Kidney (tissue), 14 donors: ENCODE data around the gene AGBL4. TPM values are rescaled to one million over a fixed set of nuclear protein-coding genes. Genes with fewer than 3 reads are reported as not detected.
A peak's percentile ranks its signal among the peaks of the same experiment; 100 is the strongest.

Experiments used
- DNase-seq, 5 donors: peaks; one replicate each; pipeline ENCODE4 v3.0.0-alpha.2; 2013 to 2020
- FAIRE-seq: peaks from 2 replicates; lab custom pipeline; 2012; peaks lifted over from hg19 to GRCh38; lab: Jason Lieb, UNC
- H3K27ac ChIP-seq, 2 donors: one replicate each; pipeline ENCODE4 v1.7.0; 2013; ENCODE audit warnings: low read depth in 2 of 2, low read length in 2 of 2, inconsistent platforms in 1 of 2
- H3K27me3 ChIP-seq: one replicate; pipeline ENCODE4 v1.7.1; 2013; ENCODE audit warnings: low read length, inconsistent platforms; ENCODE audit not compliant: control insufficient read depth, insufficient read depth
- H3K36me3 ChIP-seq, 3 donors: one replicate each; pipeline versions ENCODE4 v1.7.0 to v1.7.1; 2013; ENCODE audit warnings: low read length in 3 of 3, control low read depth in 1 of 3, inconsistent platforms in 1 of 3; ENCODE audit not compliant: insufficient read depth in 3 of 3, control insufficient read depth in 2 of 3
- H3K4me1 ChIP-seq, 3 donors: one replicate each; pipeline versions ENCODE4 v1.7.0 to v1.7.1; 2013; ENCODE audit warnings: low read length in 3 of 3, inconsistent platforms in 1 of 3, low read depth in 1 of 3; ENCODE audit not compliant: control insufficient read depth in 2 of 3, insufficient read depth in 2 of 3
- H3K4me3 ChIP-seq, 3 donors: one replicate each; pipeline versions ENCODE4 v1.7.0 to v1.8.1; 2013; ENCODE audit warnings: low read length in 3 of 3, control low read depth in 1 of 3, inconsistent platforms in 1 of 3
- H3K9ac ChIP-seq, 3 donors: one replicate each; pipeline versions ENCODE4 v1.7.0 to v1.7.1; 2013; ENCODE audit warnings: low read length in 3 of 3, control low read depth in 1 of 3, inconsistent platforms in 1 of 3
- H3K9me3 ChIP-seq, 3 donors: one replicate each; pipeline versions ENCODE4 v1.7.0 to v1.7.1; 2013; ENCODE audit warnings: low read length in 3 of 3, control low read depth in 1 of 3, inconsistent platforms in 1 of 3; ENCODE audit not compliant: control insufficient read depth in 2 of 3, insufficient read depth in 1 of 3
- intact Hi-C: fragments of 100-400 bp; cut with DNase I; formaldehyde crosslinking; loops from one replicate; pipeline ENCODE4 v1.11.1; 2022
- polyA plus RNA-seq: library from polyadenylated mRNA; stranded (reverse); fragments of 350-450 nt; fragmentation: Illumina TruSeq; extraction: RNeasy Lipid Tissue Mini Kit (QIAGEN cat#74804); gene quantifications from one replicate; pipeline ENCODE4 v1.2.3, GENCODE V29; 2014; ENCODE audit warnings: low read depth, low replicate concordance; ENCODE audit not compliant: insufficient read depth
- total RNA-seq: library from RNA; stranded (reverse); fragmentation: NEBNext Ultra II Directional; extraction: Animal tissue kit (Norgen Biotek cat#: 25700); gene quantifications from one replicate; pipeline ENCODE4 v1.2.1, GENCODE V29; 2021
- TF ChIP-seq, protein P1 (sequence below): IDR thresholded peaks from 3 replicates; pipeline ENCODE4 v1.5.1; 2012; ENCODE audit warnings: mild to moderate bottlenecking, moderate library complexity, borderline replicate concordance; ENCODE audit not compliant: insufficient read depth; ENCODE audit errors: extremely low read depth
- donor health status: control.
- donor health status: control.
- donor health status: control.
- donor health status: control.
- donor health status: control.
- donor health status: DM: yes; HTN: yes; CAD: no.
- donor health status: Normal renal cell carcinoma (clear cell type).

AGBL4 gene
- total and polyA plus RNA-seq, 2 donors from 2014 or later: 1.5 to 2.7 TPM

DNA sequence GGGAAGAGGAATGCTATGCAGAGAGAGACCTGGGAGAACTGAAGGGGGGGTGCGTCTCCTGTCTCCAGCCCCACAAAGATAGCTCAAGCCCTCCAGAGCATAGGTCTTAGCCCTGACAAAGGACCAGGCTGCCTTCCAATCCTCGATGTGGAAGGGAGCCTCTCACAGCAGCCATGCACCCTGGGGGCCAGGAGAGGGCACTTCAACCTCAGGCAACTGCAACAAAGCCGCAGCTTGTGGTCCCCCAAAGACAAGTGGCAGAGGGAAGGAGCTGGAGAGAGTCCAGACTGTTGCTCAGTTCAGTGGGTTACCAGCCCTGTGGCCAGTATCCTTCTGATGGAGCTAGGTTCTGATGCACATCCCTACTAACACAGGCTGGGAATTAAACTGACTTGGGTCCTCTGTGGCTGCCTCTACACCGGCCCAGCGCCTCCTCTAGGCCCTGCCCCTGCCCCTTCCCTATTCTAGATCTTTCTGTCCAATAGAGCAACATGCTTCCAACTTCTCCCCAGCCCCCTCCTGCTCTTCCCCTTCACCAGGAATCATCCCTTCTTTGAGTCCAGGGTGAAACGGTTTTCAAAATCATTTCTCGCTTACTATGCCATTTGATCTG, 1451.0 kb downstream of the AGBL4 start:
- peaks cover 0 to 5% (median 0%) of the 10 kb centered on the region in 3 donors for H3K4me1 ChIP-seq
- intact Hi-C loops: loop anchor here (10.0 kb wide), 1 partner anchor 122 kb away; no protein-coding TSS in a partner anchor
- H3K4me3 ChIP-seq: no peak overlapping the region
- H3K9ac ChIP-seq: no peak overlapping the region
- H3K36me3 ChIP-seq: no peaks in the 10 kb centered on the region
- TF ChIP-seq, protein P1, sequence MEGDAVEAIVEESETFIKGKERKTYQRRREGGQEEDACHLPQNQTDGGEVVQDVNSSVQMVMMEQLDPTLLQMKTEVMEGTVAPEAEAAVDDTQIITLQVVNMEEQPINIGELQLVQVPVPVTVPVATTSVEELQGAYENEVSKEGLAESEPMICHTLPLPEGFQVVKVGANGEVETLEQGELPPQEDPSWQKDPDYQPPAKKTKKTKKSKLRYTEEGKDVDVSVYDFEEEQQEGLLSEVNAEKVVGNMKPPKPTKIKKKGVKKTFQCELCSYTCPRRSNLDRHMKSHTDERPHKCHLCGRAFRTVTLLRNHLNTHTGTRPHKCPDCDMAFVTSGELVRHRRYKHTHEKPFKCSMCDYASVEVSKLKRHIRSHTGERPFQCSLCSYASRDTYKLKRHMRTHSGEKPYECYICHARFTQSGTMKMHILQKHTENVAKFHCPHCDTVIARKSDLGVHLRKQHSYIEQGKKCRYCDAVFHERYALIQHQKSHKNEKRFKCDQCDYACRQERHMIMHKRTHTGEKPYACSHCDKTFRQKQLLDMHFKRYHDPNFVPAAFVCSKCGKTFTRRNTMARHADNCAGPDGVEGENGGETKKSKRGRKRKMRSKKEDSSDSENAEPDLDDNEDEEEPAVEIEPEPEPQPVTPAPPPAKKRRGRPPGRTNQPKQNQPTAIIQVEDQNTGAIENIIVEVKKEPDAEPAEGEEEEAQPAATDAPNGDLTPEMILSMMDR: peak; percentile 75
- DNase-seq (peak; percentile 74 to 88 (median 83)), FAIRE-seq (no peak)
- H3K27ac ChIP-seq: no peak overlapping the region
- no peaks in the 10 kb centered on the region for H3K27me3 ChIP-seq
- H3K9me3 ChIP-seq: no peaks in the 10 kb centered on the region

DNA sequence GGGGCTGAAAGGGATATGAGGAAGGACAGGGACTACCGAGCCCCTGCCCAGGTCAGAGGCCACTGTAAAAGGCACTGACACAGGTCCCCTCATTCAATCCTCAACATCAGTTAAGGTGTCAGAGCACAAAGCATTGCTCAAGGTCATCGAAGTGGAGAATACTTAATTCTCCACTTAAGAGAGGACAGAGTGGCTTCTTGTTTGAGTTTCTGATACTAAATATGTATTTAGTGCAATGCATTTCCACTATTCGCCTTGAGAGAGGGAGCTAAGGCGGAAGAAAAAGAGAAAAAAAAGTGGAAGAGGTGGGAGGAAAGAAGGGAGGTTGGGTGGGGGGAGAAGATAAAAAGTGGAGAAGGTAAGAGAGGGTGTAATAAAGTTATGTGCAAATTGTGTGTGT, 1451.6 kb downstream of the AGBL4 start:
- FAIRE-seq: no peak
- Histone ChIP-seq H3K9me3 (no peaks in the 10 kb centered on the region), H3K27ac (no peak overlapping the region), H3K4me3 (no peak overlapping the region), H3K27me3 (no peaks in the 10 kb centered on the region), H3K36me3 (no peaks in the 10 kb centered on the region), H3K4me1 (peaks cover 0 to 3% (median 0%) of the 10 kb centered on the region in 3 donors), H3K9ac (no peak overlapping the region)
- intact Hi-C loops: loop anchor here (10.0 kb wide), 1 partner anchor 123 kb away; no protein-coding TSS in a partner anchor
- DNase-seq: no peak
- TF ChIP-seq, protein P1: no peak

DNA sequence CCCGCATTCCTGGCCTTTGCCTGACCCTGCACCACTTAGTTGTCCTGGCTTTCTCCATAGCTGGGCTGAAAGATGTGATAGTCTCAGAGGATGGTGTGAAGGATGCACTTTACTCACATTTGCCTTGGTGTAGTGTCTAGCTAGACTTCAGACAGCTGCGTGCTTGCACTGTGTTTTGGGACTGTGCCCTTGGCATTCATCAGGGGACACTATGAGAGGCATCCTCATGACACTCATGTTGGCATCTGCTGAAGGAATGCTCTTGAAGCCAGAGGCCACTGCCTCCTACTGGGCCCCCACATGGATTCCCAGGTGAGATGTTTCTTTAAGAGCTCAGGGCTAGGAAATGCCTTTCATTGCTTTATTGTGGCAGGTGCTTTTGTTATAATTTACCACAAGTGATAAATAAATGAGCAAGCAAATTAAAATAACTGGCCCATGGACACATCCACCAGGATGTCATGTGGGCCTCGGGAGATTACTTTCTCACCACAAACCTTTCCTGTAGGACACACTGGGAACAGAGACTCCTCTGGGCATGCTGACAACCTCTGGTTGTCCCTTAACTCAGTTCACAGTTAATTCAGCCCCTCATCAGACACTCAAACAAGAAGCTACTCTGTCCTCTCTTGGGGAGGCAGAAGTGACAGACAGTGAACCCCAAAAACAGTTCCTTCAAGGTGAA, 1452.3 kb downstream of the AGBL4 start:
- H3K36me3 ChIP-seq: no peaks in the 10 kb centered on the region
- TF ChIP-seq, protein P1: no peak

More for the DNA sequence above, 1452.3 kb downstream of the AGBL4 start:
- Histone ChIP-seq H3K27me3 (no peaks in the 10 kb centered on the region), H3K4me1 (peaks cover 0 to under 1% (median 0%) of the 10 kb centered on the region in 3 donors), H3K27ac (no peak overlapping the region), H3K9me3 (no peaks in the 10 kb centered on the region), H3K4me3 (no peak overlapping the region), H3K9ac (no peak overlapping the region)
- intact Hi-C loops: loop anchor here (10.0 kb wide), 1 partner anchor 123 kb away; no protein-coding TSS in a partner anchor
- no peak for FAIRE-seq
- DNase-seq: no peak
